ENCODE data around the gene PTTG1IP.
A peak's percentile ranks its signal among the peaks of the same experiment; 100 is the strongest.

Gene PTTG1IP

GRCh38 chr21:44803651-44804050, 69.8 kb downstream of the PTTG1IP start:
- H3K4me3 ChIP-seq (IDR thresholded peaks at IDR 0.05; ENCODE audit: insufficient read depth, low read depth, low read length): no peak overlapping the region
- H3K79me2 ChIP-seq (ENCODE audit: insufficient read depth, low read depth): peaks cover 38% of the 10 kb centered on the region
- no peaks in the 10 kb centered on the region for H3K27me3 ChIP-seq (ENCODE audit: insufficient read depth, low read depth)
- H3K4me2 ChIP-seq: peak overlapping the region; percentile 66; the same call in 1 of the 2 replicates
- H3K9ac ChIP-seq: no peak overlapping the region
- H3K4me1 ChIP-seq (ENCODE audit: low read depth, poor library complexity, severe bottlenecking): peaks cover 30% of the 10 kb centered on the region
- H3K36me3 ChIP-seq (ENCODE audit: insufficient read depth): peaks cover 25% of the 10 kb centered on the region; the same call in 1 of the 2 replicates
- no peak for TF ChIP-seq CTCF (conservative IDR thresholded peaks at IDR 0.05; ENCODE audit: low read depth, low read length)
- H2AFZ ChIP-seq (ENCODE audit: low read depth): no peak overlapping the region
- H3K27ac ChIP-seq: no peak overlapping the region
- peaks cover 17% of the 10 kb centered on the region; the same call in 1 of the 2 replicates for H4K20me1 ChIP-seq (ENCODE audit: insufficient read depth)

GRCh38 chr21:44802396-44803153, 70.9 kb downstream of the PTTG1IP start:
- TF ChIP-seq CTCF (conservative IDR thresholded peaks at IDR 0.05; ENCODE audit: low read depth, low read length): 0 out of 2 replicates have a peak, but pooled peaks have one; percentile 26
- Histone ChIP-seq H3K27ac (peak overlapping the region; percentile 58), H3K4me2 (peak overlapping the region; percentile 66), H3K36me3 (ENCODE audit: insufficient read depth) (peaks cover 21% of the 10 kb centered on the region; the same call in 1 of the 2 replicates), H3K4me3 (IDR thresholded peaks at IDR 0.05; ENCODE audit: insufficient read depth, low read depth, low read length) (no peak overlapping the region), H2AFZ (ENCODE audit: low read depth) (peak overlapping the region; percentile 58), H3K9ac (peak overlapping the region; percentile 85), H3K4me1 (ENCODE audit: low read depth, poor library complexity, severe bottlenecking) (peaks cover 39% of the 10 kb centered on the region), H3K79me2 (ENCODE audit: insufficient read depth, low read depth) (peaks cover 49% of the 10 kb centered on the region), H4K20me1 (ENCODE audit: insufficient read depth) (peaks cover 22% of the 10 kb centered on the region; the same call in 1 of the 2 replicates), H3K27me3 (ENCODE audit: insufficient read depth, low read depth) (no peaks in the 10 kb centered on the region)

- H4K20me1 ChIP-seq (ENCODE audit: insufficient read depth): peaks cover 22% of the 10 kb centered on the region; the same call in 1 of the 2 replicates
- H3K36me3 ChIP-seq (ENCODE audit: insufficient read depth): peaks cover 21% of the 10 kb centered on the region; the same call in 1 of the 2 replicates
- H3K4me1 ChIP-seq (ENCODE audit: low read depth, poor library complexity, severe bottlenecking): peaks cover 39% of the 10 kb centered on the region
Measured at GRCh38 chr21:44801468-44802395, 71.8 kb downstream of the PTTG1IP start, which contains the start of gene UBE2G2. Gene UBE2G2 (minus strand): TSS chr21:44801820. CDS start chr21:44801748, 72 bp downstream.

More at GRCh38 chr21:44801468-44802395, 71.8 kb downstream of the PTTG1IP start, which contains the start of gene UBE2G2:
- H3K4me3 ChIP-seq (IDR thresholded peaks at IDR 0.05; ENCODE audit: insufficient read depth, low read depth, low read length): peak within 1 kb of the TSS; percentile 23
- H3K79me2 ChIP-seq (ENCODE audit: insufficient read depth, low read depth): peaks cover 58% of the 10 kb centered on the region
- H3K27ac ChIP-seq: peak within 1 kb of the TSS; percentile 58
- no peaks in the 10 kb centered on the region for H3K27me3 ChIP-seq (ENCODE audit: insufficient read depth, low read depth)
- peak within 1 kb of the TSS; percentile 66 for H3K4me2 ChIP-seq
- peak within 1 kb of the TSS; percentile 85 for H3K9ac ChIP-seq
- no peak for TF ChIP-seq CTCF (conservative IDR thresholded peaks at IDR 0.05; ENCODE audit: low read depth, low read length)
- H2AFZ ChIP-seq (ENCODE audit: low read depth): peak within 1 kb of the TSS; percentile 58
